Fibroblast of skin of back (primary cell): ENCODE data around the gene TBC1D16.
A peak's percentile ranks its signal among the peaks of the same experiment; 100 is the strongest.

Experiments
- DNase-seq: peaks from one replicate; pipeline ENCODE4 v3.0.0-alpha.2; 2013

Gene TBC1D16

GRCh38 chr17:80025140-80025539 is 10.5 kb downstream of the TBC1D16 start:
- no peak for DNase-seq

GRCh38 chr17:80024206-80024972 is 11.3 kb downstream of the TBC1D16 start:
- DNase-seq, result no peak

GRCh38 chr17:80023481-80024205 is 12.0 kb downstream of the TBC1D16 start:
- no peak for DNase-seq

GRCh38 chr17:80021600-80021999 is 14.1 kb downstream of the TBC1D16 start:
- no peak for DNase-seq

GRCh38 chr17:80018917-80019651 is 16.6 kb downstream of the TBC1D16 start:
- no peak for DNase-seq

- no peak for DNase-seq
Measured at GRCh38 chr17:80017226-80018010, 18.3 kb downstream of the TBC1D16 start.

- no peak for DNase-seq
Measured at GRCh38 chr17:80012765-80013741, 22.6 kb downstream of the TBC1D16 start.

GRCh38 chr17:80011989-80012555 is 23.6 kb downstream of the TBC1D16 start:
- DNase-seq, result no peak

GRCh38 chr17:80010283-80010858 is 25.3 kb downstream of the TBC1D16 start:
- no peak for DNase-seq

- no peak for DNase-seq
Measured at GRCh38 chr17:80009391-80010282, 26.0 kb downstream of the TBC1D16 start.

- no peak for DNase-seq
Measured at GRCh38 chr17:80008848-80009247, 26.8 kb downstream of the TBC1D16 start.

GRCh38 chr17:80008383-80008840 is 27.3 kb downstream of the TBC1D16 start:
- peak; percentile 46 for DNase-seq

- DNase-seq, result no peak
Measured at GRCh38 chr17:80007939-80008338, 27.7 kb downstream of the TBC1D16 start.

- no peak for DNase-seq
Measured at GRCh38 chr17:80006811-80007752, 28.6 kb downstream of the TBC1D16 start.

- DNase-seq, result no peak
Measured at GRCh38 chr17:80006339-80006720, 29.3 kb downstream of the TBC1D16 start.

GRCh38 chr17:80005360-80006338 is 30.0 kb downstream of the TBC1D16 start:
- no peak for DNase-seq

GRCh38 chr17:80003969-80004368 is 31.7 kb downstream of the TBC1D16 start:
- no peak for DNase-seq
